MM.1S (cell line): Measurements from ENCODE around the gene KCNS1.
"Not testable (repeated sequence)": the region's sequence is repeated elsewhere in the genome, so short reads cannot be mapped to it uniquely, and the experiment has no call there.

Source experiments
- DNase-seq: peaks from one replicate; pipeline ENCODE4 v3.0.0-alpha.2; 2015
- H2AFZ ChIP-seq: fragments of 300-600 bp; sonication (generic); 2 replicates; pipeline ENCODE4 v1.6.0; 2016; ENCODE audit warnings: antibody characterized with exemption, low read length
- H3F3A ChIP-seq: fragments of 300-600 bp; sonication (generic); 2 replicates; pipeline ENCODE4 v1.6.1; 2016; ENCODE audit warnings: mild to moderate bottlenecking, antibody characterized with exemption, low read length, moderate library complexity, mixed read lengths; ENCODE audit not compliant: insufficient read depth
- H3K27ac ChIP-seq: fragments of 300-600 bp; sonication (generic); 2 replicates; pipeline ENCODE4 v1.5.1; 2016; ENCODE audit warnings: mild to moderate bottlenecking, low read length
- H3K27me3 ChIP-seq: fragments of 300-600 bp; sonication (generic); replicated peaks from 2 replicates; pipeline ENCODE4 v1.6.0; 2016; ENCODE audit warnings: low read length; ENCODE audit not compliant: insufficient read depth
- H3K36me3 ChIP-seq: fragments of 300-600 bp; sonication (generic); replicated peaks from 2 replicates; pipeline ENCODE4 v1.6.1; 2016; ENCODE audit warnings: mild to moderate bottlenecking, low read length, mixed read lengths; ENCODE audit not compliant: insufficient read depth
- H3K4me1 ChIP-seq: fragments of 300-600 bp; sonication (generic); 2 replicates; pipeline ENCODE4 v1.6.1; 2016; ENCODE audit warnings: low read length, mixed read lengths
- H3K4me2 ChIP-seq: fragments of 300-600 bp; sonication (generic); 2 replicates; pipeline ENCODE4 v1.6.0; 2016; ENCODE audit warnings: low read depth, low read length
- H3K4me3 ChIP-seq: fragments of 300-600 bp; sonication (generic); 2 replicates; pipeline ENCODE4 v1.5.1; 2016; ENCODE audit warnings: low read length, mixed read lengths
- H3K79me2 ChIP-seq: fragments of 300-600 bp; sonication (generic); 2 replicates; pipeline ENCODE4 v1.6.1; 2016; ENCODE audit warnings: mixed run types, low read length, mixed read lengths
- H3K9ac ChIP-seq: fragments of 300-600 bp; sonication (generic); 2 replicates; pipeline ENCODE4 v1.6.1; 2016; ENCODE audit warnings: low read length, mixed read lengths
- H3K9me2 ChIP-seq: fragments of 300-600 bp; sonication (generic); replicated peaks from 2 replicates; pipeline ENCODE4 v1.6.1; 2016; ENCODE audit warnings: mild to moderate bottlenecking, low read length, mixed read lengths; ENCODE audit not compliant: insufficient read depth
- H3K9me3 ChIP-seq: fragments of 300-600 bp; sonication (generic); replicated peaks from 2 replicates; pipeline ENCODE4 v1.6.1; 2016; ENCODE audit warnings: mild to moderate bottlenecking, low read length, mixed read lengths; ENCODE audit not compliant: insufficient read depth
- H4K20me1 ChIP-seq: fragments of 300-600 bp; sonication (generic); 2 replicates; pipeline ENCODE4 v1.6.1; 2016; ENCODE audit warnings: mild to moderate bottlenecking, low read length, moderate library complexity, mixed read lengths; ENCODE audit not compliant: insufficient read depth
- EZH2 ChIP-seq: fragments of 300-600 bp; sonication (generic); optimal IDR thresholded peaks from 2 replicates; pipeline ENCODE3; 2017; ENCODE audit warnings: low read depth, mild to moderate bottlenecking, antibody characterized with exemption, low read length, mixed read lengths
- EZH2phosphoT487 ChIP-seq: fragments of 300-600 bp; sonication (generic); IDR thresholded peaks from 2 replicates; pipeline ENCODE4 v1.6.1; 2018; ENCODE audit warnings: antibody characterized with exemption, low read length
- TF ChIP-seq, protein P1 (sequence below): fragments of 300-600 bp; sonication (generic); IDR thresholded peaks from 2 replicates; pipeline ENCODE4 v1.5.1; 2016; ENCODE audit warnings: antibody characterized with exemption, low read length, mixed read lengths

Gene KCNS1

DNA sequence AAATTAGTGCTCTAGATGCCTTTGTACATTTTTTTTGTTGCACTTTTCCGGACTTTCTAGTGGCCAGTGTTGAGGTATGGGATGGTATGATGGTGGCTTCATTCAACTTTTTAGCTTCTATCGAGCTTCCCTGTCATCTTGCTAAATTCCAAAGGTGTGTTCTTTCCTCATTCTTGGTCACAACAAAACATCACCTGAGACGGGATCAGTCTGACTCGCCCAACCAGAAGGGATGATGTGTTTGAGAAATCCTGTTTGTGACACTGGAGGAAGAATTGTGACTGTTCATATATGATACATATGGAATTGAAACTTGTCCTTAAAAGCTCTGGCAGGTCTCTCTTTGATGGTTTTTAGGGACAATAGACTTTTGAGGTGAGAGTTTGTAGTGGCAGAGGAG lies 33.8 kb downstream of the KCNS1 start:
- peaks cover 10% of the 10 kb centered on the region for H3F3A ChIP-seq
- H3K9me3 ChIP-seq, result no peaks in the 10 kb centered on the region
- H3K4me1 ChIP-seq, result peaks cover 15% of the 10 kb centered on the region
- no peaks in the 10 kb centered on the region for H3K9me2 ChIP-seq
- 0 out of 2 replicates have a peak, but pooled peaks cover 3% of the 10 kb centered on the region for H4K20me1 ChIP-seq
- no peak for DNase-seq
- peaks cover 83% of the 10 kb centered on the region for H3K79me2 ChIP-seq
- no peaks in the 10 kb centered on the region for H3K27me3 ChIP-seq
- no peak overlapping the region for H3K4me2 ChIP-seq
- no peak overlapping the region for H3K27ac ChIP-seq
- H3K36me3 ChIP-seq, result peaks cover 11% of the 10 kb centered on the region
- no peak overlapping the region for H3K4me3 ChIP-seq
- H2AFZ ChIP-seq, result no peak overlapping the region
- H3K9ac ChIP-seq, result no peak overlapping the region
- TF ChIP-seq, protein P1, sequence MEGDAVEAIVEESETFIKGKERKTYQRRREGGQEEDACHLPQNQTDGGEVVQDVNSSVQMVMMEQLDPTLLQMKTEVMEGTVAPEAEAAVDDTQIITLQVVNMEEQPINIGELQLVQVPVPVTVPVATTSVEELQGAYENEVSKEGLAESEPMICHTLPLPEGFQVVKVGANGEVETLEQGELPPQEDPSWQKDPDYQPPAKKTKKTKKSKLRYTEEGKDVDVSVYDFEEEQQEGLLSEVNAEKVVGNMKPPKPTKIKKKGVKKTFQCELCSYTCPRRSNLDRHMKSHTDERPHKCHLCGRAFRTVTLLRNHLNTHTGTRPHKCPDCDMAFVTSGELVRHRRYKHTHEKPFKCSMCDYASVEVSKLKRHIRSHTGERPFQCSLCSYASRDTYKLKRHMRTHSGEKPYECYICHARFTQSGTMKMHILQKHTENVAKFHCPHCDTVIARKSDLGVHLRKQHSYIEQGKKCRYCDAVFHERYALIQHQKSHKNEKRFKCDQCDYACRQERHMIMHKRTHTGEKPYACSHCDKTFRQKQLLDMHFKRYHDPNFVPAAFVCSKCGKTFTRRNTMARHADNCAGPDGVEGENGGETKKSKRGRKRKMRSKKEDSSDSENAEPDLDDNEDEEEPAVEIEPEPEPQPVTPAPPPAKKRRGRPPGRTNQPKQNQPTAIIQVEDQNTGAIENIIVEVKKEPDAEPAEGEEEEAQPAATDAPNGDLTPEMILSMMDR, result no peak
- TF ChIP-seq EZH2 (no peak), EZH2phosphoT487 (no peak)

DNA sequence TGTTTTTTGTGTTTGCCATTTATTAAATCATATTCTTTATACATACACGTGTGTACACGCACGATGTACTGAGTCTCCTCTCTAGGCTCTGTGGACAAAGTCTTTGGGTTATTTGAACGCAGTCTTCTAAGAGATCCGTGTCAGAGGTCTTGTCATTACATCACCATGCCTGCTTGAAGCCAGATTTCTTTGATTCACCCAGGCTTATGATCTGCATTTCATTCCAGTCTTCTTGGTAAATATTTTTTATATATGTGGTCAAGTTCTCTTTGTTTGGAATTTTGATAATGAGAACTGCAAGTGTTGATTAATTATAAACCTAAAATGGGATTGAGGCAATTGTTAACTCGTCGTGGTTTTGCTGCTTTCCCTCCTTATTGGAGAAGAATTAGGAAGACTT lies 34.6 kb downstream of the KCNS1 start:
- H3K9me3 ChIP-seq, result no peaks in the 10 kb centered on the region
- H3K4me2 ChIP-seq, result no peak overlapping the region
- no peak overlapping the region for H2AFZ ChIP-seq
- peaks cover 11% of the 10 kb centered on the region for H3K36me3 ChIP-seq
- DNase-seq, result no peak
- 0 out of 2 replicates have a peak, but pooled peaks cover 3% of the 10 kb centered on the region for H4K20me1 ChIP-seq
- no peaks in the 10 kb centered on the region for H3K27me3 ChIP-seq
- H3F3A ChIP-seq, result peaks cover 10% of the 10 kb centered on the region
- TF ChIP-seq, protein P1, result no peak
- TF ChIP-seq EZH2 (no peak), EZH2phosphoT487 (no peak)
- no peak overlapping the region for H3K27ac ChIP-seq
- H3K79me2 ChIP-seq, result peaks cover 83% of the 10 kb centered on the region
- H3K4me1 ChIP-seq, result peaks cover 15% of the 10 kb centered on the region
- H3K4me3 ChIP-seq, result no peak overlapping the region
- H3K9me2 ChIP-seq, result no peaks in the 10 kb centered on the region
- no peak overlapping the region for H3K9ac ChIP-seq

DNA sequence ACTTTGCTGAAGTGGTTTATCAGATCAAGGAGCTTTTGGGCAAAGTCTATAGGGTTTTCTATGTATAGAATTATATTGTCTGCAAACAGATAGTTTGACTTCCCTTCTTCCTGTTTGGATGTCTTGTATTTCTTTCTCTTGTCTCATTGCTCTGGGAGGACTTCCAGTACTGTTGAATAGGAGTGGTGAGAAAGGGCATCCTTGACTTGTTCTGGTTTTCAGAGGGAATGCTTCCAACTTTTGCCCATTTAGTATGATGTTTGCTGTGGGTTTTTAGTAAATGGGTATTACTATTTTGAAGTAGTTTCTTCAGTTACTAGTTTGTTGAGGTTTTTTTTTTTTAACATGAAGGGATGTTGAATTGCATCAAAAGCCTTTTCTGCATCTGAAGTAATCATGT lies 36.1 kb downstream of the KCNS1 start:
- H3K9me3 ChIP-seq, result no peaks in the 10 kb centered on the region
- 0 out of 2 replicates have a peak, but pooled peaks cover 3% of the 10 kb centered on the region for H4K20me1 ChIP-seq
- no peaks in the 10 kb centered on the region for H3K9me2 ChIP-seq
- peaks cover 11% of the 10 kb centered on the region for H3K36me3 ChIP-seq
- no peak overlapping the region for H2AFZ ChIP-seq
- DNase-seq, result no peak
- no peaks in the 10 kb centered on the region for H3K27me3 ChIP-seq
- H3K27ac ChIP-seq, result no peak overlapping the region
- H3K4me1 ChIP-seq, result peaks cover 27% of the 10 kb centered on the region
- H3K4me3 ChIP-seq, result no peak overlapping the region
- H3K9ac ChIP-seq, result no peak overlapping the region
- H3K79me2 ChIP-seq, result peaks cover 84% of the 10 kb centered on the region
- TF ChIP-seq, protein P1, result no peak
- no peak for TF ChIP-seq EZH2
- H3F3A ChIP-seq, result peaks cover 10% of the 10 kb centered on the region
- no peak overlapping the region; the same call in 1 of the 2 replicates for H3K4me2 ChIP-seq

GRCh38 chr20:45063107-45063506 lies 37.8 kb downstream of the KCNS1 start:
- not testable (repeated sequence) for H4K20me1 ChIP-seq, H3K9me2 ChIP-seq, H3K9me3 ChIP-seq, H2AFZ ChIP-seq, H3K27me3 ChIP-seq, H3K36me3 ChIP-seq
- Histone ChIP-seq H3K79me2 (peaks cover 73% of the 10 kb centered on the region), H3F3A (peaks cover 24% of the 10 kb centered on the region), H3K4me3 (peak overlapping the region; percentile 13; the same call in 1 of the 2 replicates), H3K27ac (peak overlapping the region; percentile 73; the same call in 1 of the 2 replicates), H3K4me1 (peaks cover 43% of the 10 kb centered on the region), H3K4me2 (peak overlapping the region; percentile 51; the same call in 1 of the 2 replicates), H3K9ac (peak overlapping the region; percentile 4; the same call in 1 of the 2 replicates)
- DNase-seq, result peak; percentile 92
